Measurements from ENCODE around the gene MED27. TPM values are rescaled to one million over a fixed set of nuclear protein-coding genes. Genes with fewer than 3 reads are reported as not detected.
"Not testable (repeated sequence)": the region's sequence is repeated elsewhere in the genome, so short reads cannot be mapped to it uniquely, and the experiment has no call there.

MED27 gene
- total RNA-seq, 2 experiments from 2014 or later = 22.7 to 23.3 TPM

GRCh38 chr9:131921635-131922034 is 158.0 kb downstream of the MED27 start:
- H3K9me3 Mint-ChIP-seq; H3K27me3 Mint-ChIP-seq; POLR2A ChIA-PET; H3K4me3 Mint-ChIP-seq; H3K36me3 Mint-ChIP-seq (ENCODE audit: low read depth); H3K27ac Mint-ChIP-seq; H3K4me1 Mint-ChIP-seq; DNase-seq: not testable (repeated sequence)
- CTCF ChIA-PET = interaction anchor here (0.6 kb wide), 1 partner anchor 98 kb away, joined by 3 read pairs; no protein-coding TSS in a partner anchor

GRCh38 chr9:131919216-131919615 is 160.5 kb downstream of the MED27 start:
- H3K4me3 Mint-ChIP-seq = no peak overlapping the region
- H3K4me1 Mint-ChIP-seq = peaks cover 6% of the 10 kb centered on the region
- ChIA-PET POLR2A (no interaction called here), CTCF (no interaction called here)
- no peaks in the 10 kb centered on the region for H3K27me3 Mint-ChIP-seq
- DNase-seq = no peak
- peaks cover 2% of the 10 kb centered on the region for H3K36me3 Mint-ChIP-seq (ENCODE audit: low read depth)
- H3K9me3 Mint-ChIP-seq = no peaks in the 10 kb centered on the region
- no peak overlapping the region for H3K27ac Mint-ChIP-seq

GRCh38 chr9:131918481-131918880 is 161.2 kb downstream of the MED27 start:
- CTCF ChIA-PET = interaction anchor here (1.0 kb wide), 1 partner anchor 339 kb away, joined by 3 read pairs; no protein-coding TSS in a partner anchor
- peaks cover 2% of the 10 kb centered on the region for H3K36me3 Mint-ChIP-seq (ENCODE audit: low read depth)
- no peaks in the 10 kb centered on the region for H3K9me3 Mint-ChIP-seq

GRCh38 chr9:131917009-131917408 is 162.7 kb downstream of the MED27 start:
- POLR2A ChIA-PET = no interaction called here
- DNase-seq = no peak
- Mint-ChIP-seq H3K36me3 (ENCODE audit: low read depth) (peaks cover 2% of the 10 kb centered on the region), H3K4me3 (no peak overlapping the region), H3K4me1 (no peaks in the 10 kb centered on the region), H3K27ac (no peak overlapping the region), H3K9me3 (no peaks in the 10 kb centered on the region), H3K27me3 (no peaks in the 10 kb centered on the region)
- CTCF ChIA-PET = interaction anchor here (1.0 kb wide), 1 partner anchor 158 kb away, joined by 3 read pairs; no protein-coding TSS in a partner anchor

More at GRCh38 chr9:131918481-131918880, 161.2 kb downstream of the MED27 start:
- POLR2A ChIA-PET = no interaction called here
- no peak overlapping the region for H3K27ac Mint-ChIP-seq
- DNase-seq = no peak
- peaks cover 4% of the 10 kb centered on the region for H3K4me1 Mint-ChIP-seq
- no peak overlapping the region for H3K4me3 Mint-ChIP-seq
- H3K27me3 Mint-ChIP-seq = no peaks in the 10 kb centered on the region

- Mint-ChIP-seq H3K9me3 (no peaks in the 10 kb centered on the region), H3K4me3 (no peak overlapping the region), H3K27ac (no peak overlapping the region), H3K27me3 (no peaks in the 10 kb centered on the region), H3K4me1 (no peaks in the 10 kb centered on the region), H3K36me3 (ENCODE audit: low read depth) (no peaks in the 10 kb centered on the region)
- no peak for DNase-seq
- ChIA-PET CTCF (no interaction called here), POLR2A (no interaction called here)
Measured at GRCh38 chr9:131915181-131915580, 164.5 kb downstream of the MED27 start.

GRCh38 chr9:131912671-131913070 is 167.0 kb downstream of the MED27 start:
- Mint-ChIP-seq H3K4me1 (no peaks in the 10 kb centered on the region), H3K27me3 (no peaks in the 10 kb centered on the region), H3K36me3 (ENCODE audit: low read depth) (no peaks in the 10 kb centered on the region), H3K4me3 (no peak overlapping the region), H3K9me3 (no peaks in the 10 kb centered on the region), H3K27ac (no peak overlapping the region)
- CTCF ChIA-PET = no interaction called here
- POLR2A ChIA-PET = no interaction called here
- DNase-seq = no peak

GRCh38 chr9:131912069-131912468 is 167.6 kb downstream of the MED27 start:
- no peak for DNase-seq
- POLR2A ChIA-PET = no interaction called here
- peaks cover 2% of the 10 kb centered on the region for H3K36me3 Mint-ChIP-seq (ENCODE audit: low read depth)
- no peak overlapping the region for H3K27ac Mint-ChIP-seq
- H3K4me1 Mint-ChIP-seq = no peaks in the 10 kb centered on the region
- CTCF ChIA-PET = no interaction called here
- H3K27me3 Mint-ChIP-seq = no peaks in the 10 kb centered on the region
- H3K4me3 Mint-ChIP-seq = no peak overlapping the region
- no peaks in the 10 kb centered on the region for H3K9me3 Mint-ChIP-seq

GRCh38 chr9:131910572-131910971 is 169.1 kb downstream of the MED27 start:
- CTCF ChIA-PET = interaction anchor here (0.6 kb wide), 1 partner anchor 195 kb away, joined by 3 read pairs; no protein-coding TSS in a partner anchor

GRCh38 chr9:131905144-131905543 is 174.5 kb downstream of the MED27 start:
- ChIA-PET CTCF (no interaction called here), POLR2A (no interaction called here)
- H3K4me3 Mint-ChIP-seq = no peak overlapping the region
- no peak for DNase-seq
- H3K4me1 Mint-ChIP-seq = no peaks in the 10 kb centered on the region
- no peaks in the 10 kb centered on the region for H3K27me3 Mint-ChIP-seq
- H3K27ac Mint-ChIP-seq = no peak overlapping the region
- H3K9me3 Mint-ChIP-seq = no peaks in the 10 kb centered on the region
- peaks cover 4% of the 10 kb centered on the region for H3K36me3 Mint-ChIP-seq (ENCODE audit: low read depth)

More at GRCh38 chr9:131910572-131910971, 169.1 kb downstream of the MED27 start:
- Mint-ChIP-seq H3K9me3 (no peaks in the 10 kb centered on the region), H3K36me3 (ENCODE audit: low read depth) (peaks cover 4% of the 10 kb centered on the region), H3K4me1 (no peaks in the 10 kb centered on the region), H3K27ac (no peak overlapping the region), H3K4me3 (no peak overlapping the region), H3K27me3 (no peaks in the 10 kb centered on the region)
- POLR2A ChIA-PET = no interaction called here
- DNase-seq = no peak

GRCh38 chr9:131899296-131900228 is 180.1 kb downstream of the MED27 start:
- ChIA-PET CTCF (no interaction called here), POLR2A (no interaction called here)
- Mint-ChIP-seq H3K4me3 (no peak overlapping the region), H3K36me3 (ENCODE audit: low read depth) (no peaks in the 10 kb centered on the region), H3K27ac (no peak overlapping the region), H3K27me3 (no peaks in the 10 kb centered on the region), H3K4me1 (no peaks in the 10 kb centered on the region), H3K9me3 (no peaks in the 10 kb centered on the region)
- no peak for DNase-seq

- no peaks in the 10 kb centered on the region for H3K27me3 Mint-ChIP-seq
Measured at GRCh38 chr9:131892902-131893500, 186.7 kb downstream of the MED27 start.

GRCh38 chr9:131892162-131892707 is 187.4 kb downstream of the MED27 start:
- H3K4me3 Mint-ChIP-seq = no peak overlapping the region
- no peaks in the 10 kb centered on the region for H3K36me3 Mint-ChIP-seq (ENCODE audit: low read depth)

More at GRCh38 chr9:131892902-131893500, 186.7 kb downstream of the MED27 start:
- Mint-ChIP-seq H3K9me3 (no peaks in the 10 kb centered on the region), H3K27ac (no peak overlapping the region), H3K4me3 (no peak overlapping the region), H3K36me3 (ENCODE audit: low read depth) (no peaks in the 10 kb centered on the region), H3K4me1 (peaks cover 2% of the 10 kb centered on the region)
- ChIA-PET POLR2A (no interaction called here), CTCF (no interaction called here)
- DNase-seq = no peak

GRCh38 chr9:131891598-131891997 is 188.1 kb downstream of the MED27 start:
- no peak overlapping the region for H3K27ac Mint-ChIP-seq
- H3K36me3 Mint-ChIP-seq (ENCODE audit: low read depth) = no peaks in the 10 kb centered on the region
- ChIA-PET POLR2A (no interaction called here), CTCF (no interaction called here)
- H3K4me1 Mint-ChIP-seq = peaks cover 2% of the 10 kb centered on the region
- no peak for DNase-seq
- no peaks in the 10 kb centered on the region for H3K9me3 Mint-ChIP-seq
- H3K27me3 Mint-ChIP-seq = no peaks in the 10 kb centered on the region
- H3K4me3 Mint-ChIP-seq = no peak overlapping the region

More at GRCh38 chr9:131892162-131892707, 187.4 kb downstream of the MED27 start:
- Mint-ChIP-seq H3K9me3 (no peaks in the 10 kb centered on the region), H3K27me3 (no peaks in the 10 kb centered on the region), H3K27ac (no peak overlapping the region), H3K4me1 (peaks cover 2% of the 10 kb centered on the region)
- POLR2A ChIA-PET = no interaction called here
- DNase-seq = no peak
- CTCF ChIA-PET = no interaction called here

All from activated CD4-positive, alpha-beta T cell treated with anti-CD3 and anti-CD28 coated beads, Interleukin-2, amount 10 ng/mL, durations not matched to agents 7 days and 5 days (primary cell).